GM11168 (cell line): ENCODE measurements around the gene CCDC117.
"Not testable (repeated sequence)": the region's sequence is repeated elsewhere in the genome, so short reads cannot be mapped to it uniquely, and the experiment has no call there.

ENCODE experiments used
- in situ Hi-C: fragments of 300-500 bp; cut with MboI; formaldehyde crosslinking; loops from one replicate; pipeline ENCODE4 v1.12.0; 2022; ENCODE audit warnings: low sequenced_read_pairs; ENCODE audit not compliant: unreplicated experiment

The CCDC117 gene

DNA sequence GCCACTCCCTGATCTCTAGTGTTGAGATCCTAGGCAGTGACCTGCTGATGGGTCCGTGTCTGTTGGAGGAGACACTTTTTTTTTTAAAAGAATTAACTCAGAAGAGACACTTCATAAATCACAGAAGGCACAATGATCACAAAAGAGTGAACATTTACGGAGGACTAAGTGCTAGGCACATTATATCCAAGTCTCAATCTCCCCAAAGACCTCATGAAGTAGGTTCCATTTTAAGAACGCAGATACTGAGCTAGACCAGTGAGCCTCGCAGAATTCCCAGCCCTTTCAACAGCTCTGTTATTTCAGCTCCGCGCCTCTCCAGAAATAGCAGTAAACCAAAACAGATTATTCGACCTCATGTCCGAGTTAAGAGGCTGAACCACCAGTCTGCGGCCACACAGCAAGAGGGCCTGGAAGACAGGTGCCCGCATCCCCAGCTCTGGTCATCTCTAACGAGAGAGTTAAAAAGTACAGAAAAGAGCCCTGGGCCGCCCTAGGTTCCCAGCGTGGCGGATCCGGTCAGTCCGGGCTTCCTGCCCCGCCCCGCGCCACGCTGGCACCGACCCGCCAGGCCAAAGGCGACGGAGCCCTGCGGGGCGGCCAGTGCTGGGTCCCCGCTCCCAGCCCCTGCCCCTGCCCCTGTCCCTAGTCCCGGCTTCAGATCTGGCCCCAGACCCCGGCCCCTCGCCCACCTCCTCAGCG is 27.3 kb downstream of the CCDC117 start:
- in situ Hi-C loops, result no loop called here

DNA sequence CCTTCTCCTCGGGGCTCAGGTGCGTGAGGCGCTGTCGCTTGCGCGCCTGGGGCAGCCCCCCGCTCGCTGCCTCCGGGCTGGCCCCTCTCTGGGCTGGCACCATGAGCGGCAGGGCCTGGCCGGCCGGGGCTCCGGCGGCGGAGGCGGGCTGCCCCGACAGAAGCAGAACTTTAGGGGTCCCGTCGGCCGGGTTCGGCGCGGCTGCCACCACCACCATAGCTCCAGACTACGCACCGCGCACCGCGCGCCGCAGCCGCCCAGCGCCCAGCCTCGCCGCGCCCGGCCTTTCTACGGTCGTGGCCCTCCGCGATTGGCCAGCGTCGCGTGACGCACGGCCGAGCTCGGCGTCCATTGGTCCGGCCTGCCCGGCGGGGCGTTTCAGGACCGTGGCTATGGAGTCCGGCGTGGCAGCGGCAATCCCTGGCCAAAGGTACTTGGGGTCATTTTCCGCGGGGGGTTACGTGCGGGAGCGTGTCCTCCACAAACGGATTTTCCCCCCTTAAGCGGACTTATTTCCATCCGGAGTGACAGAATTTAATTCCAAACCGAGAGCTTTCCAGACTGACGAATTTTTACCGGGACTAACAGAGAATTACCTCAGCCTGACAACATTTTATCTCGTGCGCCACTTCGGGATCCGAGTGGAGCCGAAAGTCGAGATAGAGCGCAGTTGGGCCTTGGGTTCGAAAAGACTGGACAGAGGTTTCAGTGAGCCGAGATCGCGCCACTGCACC is 28.0 kb downstream of the CCDC117 start, which contains the start of gene XBP1:
TSS of gene XBP1 (minus strand) at position 262 of the 734 bp plus-strand sequence.
- in situ Hi-C loops, result no loop called here

DNA sequence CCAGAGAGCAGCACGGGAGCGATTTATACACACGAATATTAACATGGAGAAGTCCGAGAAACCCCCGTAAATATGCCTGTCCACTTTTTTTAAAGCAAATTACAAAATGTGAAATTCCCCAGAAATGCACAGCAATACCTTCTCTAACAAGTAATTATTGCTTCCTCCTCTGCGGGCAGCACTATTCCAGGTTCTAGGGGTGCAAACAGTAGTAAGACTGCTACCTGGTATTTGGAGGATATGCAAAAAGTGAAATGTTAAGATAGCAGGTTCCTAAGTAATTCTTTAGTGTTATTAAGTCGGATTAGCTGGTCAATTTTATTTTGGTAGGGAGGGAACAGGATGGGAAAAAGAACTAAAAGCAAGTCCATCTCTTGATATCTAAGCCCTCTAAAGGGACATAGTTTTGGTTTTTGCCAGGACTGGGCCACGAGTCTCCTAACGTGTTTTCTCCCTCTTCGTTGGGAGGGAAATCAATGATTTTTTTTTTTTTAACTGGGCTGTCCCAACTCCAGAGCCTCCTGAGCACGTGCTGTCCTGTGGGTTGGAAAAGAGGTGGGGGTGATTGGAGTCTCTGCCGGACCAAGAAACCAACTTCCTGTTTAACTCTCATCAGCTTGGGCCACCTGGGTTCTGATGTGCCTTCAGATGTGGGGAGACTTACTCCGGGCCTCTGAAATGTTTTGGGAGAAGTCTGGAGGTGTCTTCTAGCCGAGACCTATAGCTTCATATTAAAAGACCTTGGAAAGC is 29.5 kb downstream of the CCDC117 start:
- in situ Hi-C loops, result no loop called here

DNA sequence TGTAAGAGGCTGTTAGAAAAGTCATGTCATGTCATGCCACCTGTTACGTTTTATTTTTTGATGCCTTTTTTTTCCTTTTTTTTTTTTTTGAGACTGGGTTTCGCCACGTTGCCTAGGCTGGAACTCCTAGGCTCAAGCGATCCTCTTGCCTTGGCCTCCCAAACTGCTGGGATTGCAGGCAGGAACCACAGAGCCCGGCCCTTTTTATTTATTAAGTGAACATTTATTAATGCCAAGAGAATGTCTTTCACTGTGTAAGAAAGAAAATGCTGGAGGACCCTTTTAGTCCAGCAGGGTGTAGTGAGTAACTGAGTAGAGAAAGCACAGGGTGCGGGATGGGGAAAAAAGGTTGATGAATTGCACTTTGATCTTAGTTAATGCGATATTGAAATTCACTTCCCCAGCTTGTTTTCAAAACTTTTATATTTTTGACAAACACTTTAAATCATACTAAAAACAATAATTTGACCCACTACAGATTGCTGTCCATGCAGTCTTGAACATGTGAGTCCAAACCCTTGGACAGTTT is 30.2 kb downstream of the CCDC117 start:
- in situ Hi-C loops, result no loop called here

DNA sequence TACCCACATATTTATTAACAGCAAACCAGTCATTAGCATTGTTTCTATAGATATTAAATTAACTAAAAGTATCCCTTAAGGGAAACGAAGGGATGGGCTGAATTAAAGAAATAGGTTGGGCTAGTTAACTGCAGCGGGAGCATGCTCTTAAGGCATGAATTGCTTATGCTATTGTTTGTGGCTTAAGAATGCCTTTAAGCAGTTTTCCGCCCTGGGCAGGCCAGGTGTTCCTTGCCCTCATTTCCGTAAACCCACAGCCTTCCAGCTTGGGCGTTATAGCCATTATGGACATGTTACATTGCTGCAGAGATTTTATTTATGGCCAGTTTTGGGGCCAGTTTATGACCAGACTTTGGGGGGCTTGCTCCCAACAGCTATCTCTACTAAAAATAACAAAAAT is 32.9 kb downstream of the CCDC117 start:
- in situ Hi-C loops, result not testable (repeated sequence)

DNA sequence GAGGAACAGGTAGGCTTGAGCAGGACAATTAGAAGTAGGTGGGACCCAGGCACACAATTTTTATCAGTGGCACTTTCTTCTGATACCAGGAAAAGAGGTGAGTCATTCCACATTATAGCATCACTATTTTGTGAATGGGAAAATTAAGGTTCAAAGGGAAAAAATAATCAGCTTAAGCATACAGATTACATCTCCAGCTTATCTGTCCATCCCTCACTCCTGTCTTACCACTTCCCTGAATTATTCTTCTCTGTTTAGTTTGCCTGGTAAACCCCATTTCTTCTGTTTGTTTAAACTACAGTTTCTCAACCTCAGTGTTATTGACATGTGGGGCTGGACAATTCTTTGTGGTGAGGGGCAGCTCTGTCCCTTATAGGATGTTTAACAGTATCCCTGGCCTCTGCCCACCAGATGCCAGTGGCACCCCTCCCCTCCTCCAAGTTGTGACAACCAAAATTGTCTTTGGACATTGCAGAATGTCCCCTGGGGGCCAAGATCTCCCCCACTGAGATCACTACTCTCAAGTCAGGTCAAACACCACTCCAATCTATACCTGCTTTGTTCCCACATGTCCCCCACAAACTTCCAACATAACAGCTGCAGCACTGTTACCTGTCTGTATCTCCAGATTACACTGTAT is 36.3 kb downstream of the CCDC117 start:
- in situ Hi-C loops, result no loop called here

DNA sequence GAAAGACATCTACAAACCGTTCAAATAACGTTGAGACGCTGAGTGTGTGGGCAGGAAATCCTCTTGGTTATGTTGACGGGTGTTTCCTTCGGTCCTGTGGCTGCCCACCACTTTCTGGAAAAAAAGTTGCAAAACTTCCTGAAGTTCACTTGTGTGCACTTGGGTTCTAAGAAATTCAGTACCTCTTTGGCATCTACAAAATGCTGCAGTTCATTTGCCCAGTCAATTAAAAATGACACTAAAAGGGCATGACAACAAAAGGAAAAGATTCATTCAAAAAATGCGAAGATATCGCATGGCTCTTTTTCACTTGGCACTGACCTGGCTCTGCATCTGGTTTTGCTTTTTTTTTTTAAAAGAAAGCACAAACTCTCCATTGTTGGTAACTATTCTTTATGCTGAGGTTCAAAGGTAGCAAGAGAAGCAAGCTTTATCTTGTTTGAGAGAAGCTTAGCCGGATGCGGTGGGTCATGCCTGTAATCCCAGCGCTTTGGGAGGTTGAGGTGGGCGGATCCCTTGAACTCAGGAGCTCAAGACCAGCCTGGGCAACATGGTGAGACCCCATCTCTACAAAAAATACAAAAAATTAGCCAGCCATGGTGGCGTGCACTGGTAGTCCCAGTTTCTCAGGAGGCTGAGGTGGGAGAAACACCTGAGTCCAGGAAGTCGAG is 38.5 kb downstream of the CCDC117 start:
- in situ Hi-C loops, result no loop called here

DNA sequence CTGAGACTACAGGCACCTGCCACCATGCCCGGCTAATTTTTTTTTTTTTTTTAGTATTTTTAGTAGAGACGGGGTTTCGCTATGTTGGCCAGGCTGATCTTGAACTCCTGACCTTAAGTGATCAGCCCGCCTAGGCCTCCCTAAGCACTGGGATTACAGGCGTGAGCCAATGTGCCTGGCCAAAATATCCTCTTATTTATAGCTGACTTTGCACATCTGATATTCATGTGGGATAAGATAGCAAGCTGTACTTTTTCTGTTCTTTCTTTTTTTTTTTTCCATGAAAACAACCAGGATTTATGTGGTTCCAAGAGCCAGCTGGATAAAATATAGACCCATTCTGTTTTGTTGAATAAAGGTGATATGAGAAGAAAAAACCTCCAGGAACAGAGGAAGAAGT is 40.0 kb downstream of the CCDC117 start:
- in situ Hi-C loops, result no loop called here

DNA sequence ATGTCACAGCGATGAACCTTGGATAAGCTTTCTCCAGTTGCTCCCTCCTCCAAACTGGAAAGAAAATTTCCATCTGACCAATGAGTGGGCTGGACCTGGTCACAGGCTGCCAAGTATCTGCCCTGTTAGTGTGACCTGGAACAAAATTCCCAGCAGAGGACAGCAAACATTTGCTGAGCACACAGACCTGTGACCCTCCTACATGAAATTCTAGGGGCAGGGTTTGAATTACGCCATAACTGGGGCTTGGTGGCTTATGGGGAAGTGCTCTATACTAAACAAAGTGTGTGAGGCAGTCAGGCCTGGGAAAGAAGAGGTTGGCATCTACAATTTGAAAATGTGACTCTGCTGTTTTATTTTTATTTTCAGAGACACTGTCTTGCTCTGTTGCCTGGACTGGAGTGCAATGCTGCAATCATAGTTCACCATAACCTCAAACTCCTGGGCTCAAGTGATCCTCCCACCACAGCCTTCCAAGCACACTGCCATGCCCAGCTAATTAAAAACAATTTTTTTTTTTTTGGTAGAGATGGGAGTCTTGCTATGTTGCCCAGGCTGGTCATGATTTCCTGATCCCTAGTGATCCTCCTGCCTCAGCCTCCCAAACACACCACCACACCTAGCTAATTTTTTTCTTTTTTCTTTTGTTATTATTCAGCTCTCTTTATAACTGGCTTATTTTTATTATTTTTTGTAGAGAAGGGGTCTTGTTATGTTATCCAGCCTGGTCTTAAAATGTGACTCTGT is 41.5 kb downstream of the CCDC117 start:
- in situ Hi-C loops, result no loop called here

DNA sequence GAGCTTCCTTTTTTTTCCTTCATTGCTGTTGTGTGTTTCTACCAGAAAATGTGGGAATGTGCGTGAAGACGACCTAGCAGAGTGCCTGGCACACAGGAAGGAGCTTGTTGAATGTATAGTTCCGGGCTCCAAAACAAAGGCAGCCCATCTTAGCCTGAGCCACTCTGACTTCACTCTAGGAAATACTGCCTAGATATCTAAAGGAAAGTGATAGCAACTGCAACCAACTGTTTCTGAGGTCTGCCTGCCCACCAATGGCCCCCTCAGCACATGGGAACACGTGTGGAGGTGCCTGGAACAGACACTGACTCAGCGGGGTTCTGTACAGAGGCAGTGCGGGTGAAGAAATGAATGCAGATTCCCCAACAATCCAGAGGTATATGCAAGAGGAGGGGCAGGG is 42.6 kb downstream of the CCDC117 start:
- in situ Hi-C loops, result no loop called here

DNA sequence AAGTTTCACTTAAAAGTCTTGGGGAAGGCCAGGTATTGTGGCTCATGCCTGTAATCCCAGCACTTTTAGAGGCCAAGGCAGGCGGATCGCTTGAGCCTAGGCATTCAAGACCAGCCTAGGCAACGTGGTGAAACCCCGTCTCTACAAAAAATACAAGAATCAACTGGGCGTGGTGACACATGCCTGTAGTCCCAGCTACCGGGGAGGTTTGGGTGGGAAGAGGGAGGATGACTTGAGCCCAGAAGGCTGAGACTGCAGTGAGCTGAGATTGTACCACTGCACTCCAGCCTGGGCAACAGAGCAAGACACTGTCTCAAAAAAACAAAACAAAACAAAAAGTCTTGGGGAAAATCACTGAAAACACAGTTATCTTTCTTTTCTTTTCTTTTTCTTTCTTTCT is 43.2 kb downstream of the CCDC117 start:
- in situ Hi-C loops, result no loop called here

DNA sequence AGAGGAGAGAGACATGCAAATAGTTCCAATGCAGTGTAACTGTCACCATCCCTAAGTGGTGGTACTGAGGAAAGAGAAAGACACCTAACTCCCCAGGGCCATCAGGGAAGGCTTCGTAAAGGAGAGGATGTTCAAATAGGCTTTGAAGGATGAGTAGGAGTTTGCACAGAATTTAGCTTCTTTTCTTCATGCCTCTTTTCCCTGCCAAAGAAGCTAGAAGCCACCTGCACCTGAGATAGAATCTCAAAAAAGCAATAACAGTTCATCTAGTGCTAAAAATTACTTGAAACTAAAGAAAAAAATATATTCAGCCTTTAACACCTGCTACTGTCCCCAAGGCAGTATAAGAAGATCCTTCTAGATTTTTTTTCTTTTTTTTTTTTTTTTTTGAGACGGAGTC is 44.6 kb downstream of the CCDC117 start:
- in situ Hi-C loops, result no loop called here

DNA sequence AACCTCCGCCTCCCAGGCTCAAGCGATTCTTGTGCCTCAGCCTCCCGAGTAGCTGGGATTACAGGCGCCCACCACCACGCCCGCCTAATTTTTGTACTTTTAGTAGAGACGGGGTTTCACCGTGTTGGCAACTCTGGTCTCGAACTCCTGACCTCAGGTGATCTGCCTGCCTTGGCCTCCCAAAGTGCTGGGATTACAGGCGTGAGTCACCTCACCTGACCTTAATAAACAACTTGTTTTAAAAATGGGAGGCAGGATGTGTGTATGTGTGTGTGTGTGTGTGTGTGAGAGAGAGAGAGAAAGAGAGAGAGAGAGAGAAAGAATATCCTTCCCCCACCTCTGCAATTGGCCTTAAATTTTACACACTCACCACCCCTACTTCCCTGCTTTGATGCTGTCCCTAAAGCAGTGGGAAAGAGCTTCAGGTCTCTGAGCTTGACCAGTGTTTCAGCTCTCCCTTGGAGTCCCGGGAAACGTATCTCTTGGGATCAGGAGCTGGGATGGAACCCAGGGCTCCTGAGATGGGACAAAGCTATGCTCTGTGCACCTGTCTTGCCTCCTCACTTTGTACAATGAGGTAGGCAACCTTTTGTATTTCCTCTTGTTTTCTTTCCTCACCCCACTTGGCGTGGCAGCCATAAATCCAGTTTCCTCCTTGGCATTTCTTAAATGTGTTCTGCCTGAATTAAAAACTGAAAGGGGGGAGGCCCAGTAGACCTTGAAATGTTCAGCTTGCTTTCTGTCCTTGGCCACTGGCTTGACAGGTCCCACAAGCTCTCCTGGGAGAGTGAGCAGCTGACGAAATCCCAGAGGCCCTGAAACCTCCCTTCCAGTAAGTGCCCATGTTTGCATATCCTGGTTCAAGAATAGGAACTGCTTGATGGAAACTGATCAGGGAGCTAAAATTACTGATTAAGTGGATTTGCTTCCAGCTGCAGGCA is 45.7 kb downstream of the CCDC117 start:
- in situ Hi-C loops, result no loop called here

DNA sequence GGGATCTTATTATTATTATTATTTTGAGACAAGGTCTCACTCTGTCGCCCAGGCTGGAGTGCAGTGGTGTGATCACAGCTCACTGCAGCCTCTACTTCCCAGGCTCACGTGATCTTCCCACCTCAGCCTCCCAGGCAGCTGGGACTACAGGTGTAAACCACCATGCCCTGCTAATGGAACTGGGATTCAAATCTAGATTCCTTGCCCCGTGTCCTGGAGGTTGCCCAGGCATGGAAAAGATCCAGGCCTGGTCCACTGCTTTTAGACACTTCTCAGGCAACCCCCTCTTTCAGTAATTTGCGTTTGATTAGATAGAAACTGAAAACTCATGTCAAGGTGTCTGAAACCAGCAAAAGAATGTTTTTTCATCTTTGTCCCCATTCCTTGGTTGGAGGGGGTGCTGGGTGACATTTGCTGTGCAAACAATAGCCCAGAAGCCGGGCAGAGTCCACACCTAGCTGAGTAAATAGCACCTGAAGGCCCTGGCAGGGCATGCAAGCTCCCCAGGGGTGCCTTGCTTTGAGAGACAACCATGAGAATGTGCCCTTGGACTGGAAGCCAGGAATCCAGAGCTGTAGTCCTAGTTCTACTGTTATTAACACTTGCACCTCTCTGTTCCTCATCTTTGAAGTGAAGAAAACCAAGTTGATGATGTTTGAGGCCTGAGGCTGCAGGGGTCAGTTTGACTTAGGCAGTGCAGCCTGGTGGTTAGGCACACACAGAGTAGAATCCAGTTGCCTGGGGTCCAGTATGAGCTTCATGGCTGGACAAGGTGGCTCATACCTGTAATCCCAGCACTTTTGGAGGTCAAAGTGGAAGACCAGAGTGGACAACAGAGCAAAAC is 47.0 kb downstream of the CCDC117 start:
- in situ Hi-C loops, result no loop called here

DNA sequence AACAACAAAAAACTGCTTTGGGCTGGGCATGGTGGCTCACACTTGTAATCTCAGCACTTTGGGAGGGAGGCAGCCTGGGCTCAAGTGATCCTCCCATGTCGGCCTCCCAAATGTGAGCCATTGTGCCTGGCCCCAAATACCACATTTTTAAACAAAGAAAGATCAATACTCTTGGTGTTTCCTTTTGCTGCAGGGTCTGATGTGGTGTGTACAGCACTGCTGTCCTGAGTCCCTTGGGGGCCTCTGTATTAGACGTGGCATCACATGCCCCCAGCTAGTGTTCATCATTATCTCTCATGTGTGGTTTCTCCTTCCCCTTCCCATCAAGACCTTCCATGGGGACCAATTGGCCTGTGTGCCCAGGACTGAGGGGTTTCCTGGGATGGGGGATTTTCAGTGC is 48.4 kb downstream of the CCDC117 start:
- in situ Hi-C loops, result no loop called here

DNA sequence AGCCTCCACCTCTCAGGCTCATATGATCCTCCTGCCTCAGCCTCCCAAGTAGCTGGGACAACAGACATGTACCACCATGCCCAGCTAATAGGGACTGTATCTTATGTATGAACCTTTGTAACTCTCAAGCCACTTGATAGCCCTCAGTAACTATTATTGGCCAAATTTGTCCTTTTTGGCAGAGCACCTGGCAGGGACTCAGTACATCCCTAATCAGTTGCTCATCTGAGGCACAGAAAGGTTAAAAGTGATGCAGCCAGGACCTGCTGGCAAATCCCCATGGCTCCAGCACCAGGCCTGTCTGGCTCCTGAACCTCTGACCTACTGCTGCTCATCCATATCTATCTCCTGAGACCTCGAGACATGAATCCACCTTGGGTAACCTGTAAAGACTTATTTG is 49.0 kb downstream of the CCDC117 start:
- in situ Hi-C loops, result no loop called here

DNA sequence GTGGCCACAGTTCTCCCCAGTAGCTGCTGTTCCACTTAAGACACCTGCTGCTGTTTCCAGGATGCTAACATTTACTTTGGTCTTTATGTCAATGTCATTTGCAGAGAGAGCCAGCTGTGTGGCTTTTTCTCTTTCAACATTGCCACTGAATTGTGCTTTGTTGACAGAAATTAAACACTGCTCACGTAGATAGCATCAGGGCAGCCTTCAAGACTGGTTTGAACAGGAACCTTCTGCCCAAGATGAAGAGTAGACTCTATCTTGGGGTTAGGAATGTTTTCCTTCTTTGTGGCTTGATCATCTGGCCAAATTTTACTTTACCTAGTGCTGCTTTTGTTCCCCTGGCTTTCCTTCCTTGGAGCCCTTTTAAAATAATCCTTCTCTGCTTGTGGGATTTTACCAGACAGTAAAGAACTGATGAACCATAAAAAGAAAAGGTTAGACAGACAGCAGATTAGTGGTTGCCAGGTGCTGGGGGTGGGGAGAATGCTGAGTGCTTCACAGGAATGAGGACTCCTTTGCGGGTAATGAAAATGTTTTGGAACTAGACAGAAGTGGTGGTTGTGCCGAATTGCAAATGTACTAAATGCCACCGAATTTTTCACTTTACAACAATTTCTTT is 50.5 kb downstream of the CCDC117 start:
- in situ Hi-C loops, result no loop called here
